Measurements from ENCODE around the gene ATP6V0B. TPM values are rescaled to one million over a fixed set of nuclear protein-coding genes. Genes with fewer than 3 reads are reported as not detected.

Gene ATP6V0B
- total RNA-seq, 4 donors from 2014 or later: 70.1 to 169 (median 135) TPM

- Histone ChIP-seq H3K4me1 (peaks cover 0 to 19% (median 3%) of the 10 kb centered on the region in 3 donors), H3K27ac (no peak overlapping the region), H3K36me3 (peaks cover 15 to 69% (median 20%) of the 10 kb centered on the region in 3 donors), H3K27me3 (no peaks in the 10 kb centered on the region), H3K9me3 (no peaks in the 10 kb centered on the region), H3K4me3 (no peak overlapping the region)
- no peak for DNase-seq
- intact Hi-C loops (cut with DNase I): no loop called here
- TF ChIP-seq, protein P1, sequence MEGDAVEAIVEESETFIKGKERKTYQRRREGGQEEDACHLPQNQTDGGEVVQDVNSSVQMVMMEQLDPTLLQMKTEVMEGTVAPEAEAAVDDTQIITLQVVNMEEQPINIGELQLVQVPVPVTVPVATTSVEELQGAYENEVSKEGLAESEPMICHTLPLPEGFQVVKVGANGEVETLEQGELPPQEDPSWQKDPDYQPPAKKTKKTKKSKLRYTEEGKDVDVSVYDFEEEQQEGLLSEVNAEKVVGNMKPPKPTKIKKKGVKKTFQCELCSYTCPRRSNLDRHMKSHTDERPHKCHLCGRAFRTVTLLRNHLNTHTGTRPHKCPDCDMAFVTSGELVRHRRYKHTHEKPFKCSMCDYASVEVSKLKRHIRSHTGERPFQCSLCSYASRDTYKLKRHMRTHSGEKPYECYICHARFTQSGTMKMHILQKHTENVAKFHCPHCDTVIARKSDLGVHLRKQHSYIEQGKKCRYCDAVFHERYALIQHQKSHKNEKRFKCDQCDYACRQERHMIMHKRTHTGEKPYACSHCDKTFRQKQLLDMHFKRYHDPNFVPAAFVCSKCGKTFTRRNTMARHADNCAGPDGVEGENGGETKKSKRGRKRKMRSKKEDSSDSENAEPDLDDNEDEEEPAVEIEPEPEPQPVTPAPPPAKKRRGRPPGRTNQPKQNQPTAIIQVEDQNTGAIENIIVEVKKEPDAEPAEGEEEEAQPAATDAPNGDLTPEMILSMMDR (IDR thresholded peaks at IDR 0.05): no peak
- no peak for TF ChIP-seq POLR2A (IDR thresholded peaks at IDR 0.05)
- WGBS, 2 donors: 86 to 98% methylated on average over 1 to 4 of the region's 8 CpGs
These were observed 18.5 kb upstream of the ATP6V0B start for GRCh38 chr1:43956234-43956633.

DNA sequence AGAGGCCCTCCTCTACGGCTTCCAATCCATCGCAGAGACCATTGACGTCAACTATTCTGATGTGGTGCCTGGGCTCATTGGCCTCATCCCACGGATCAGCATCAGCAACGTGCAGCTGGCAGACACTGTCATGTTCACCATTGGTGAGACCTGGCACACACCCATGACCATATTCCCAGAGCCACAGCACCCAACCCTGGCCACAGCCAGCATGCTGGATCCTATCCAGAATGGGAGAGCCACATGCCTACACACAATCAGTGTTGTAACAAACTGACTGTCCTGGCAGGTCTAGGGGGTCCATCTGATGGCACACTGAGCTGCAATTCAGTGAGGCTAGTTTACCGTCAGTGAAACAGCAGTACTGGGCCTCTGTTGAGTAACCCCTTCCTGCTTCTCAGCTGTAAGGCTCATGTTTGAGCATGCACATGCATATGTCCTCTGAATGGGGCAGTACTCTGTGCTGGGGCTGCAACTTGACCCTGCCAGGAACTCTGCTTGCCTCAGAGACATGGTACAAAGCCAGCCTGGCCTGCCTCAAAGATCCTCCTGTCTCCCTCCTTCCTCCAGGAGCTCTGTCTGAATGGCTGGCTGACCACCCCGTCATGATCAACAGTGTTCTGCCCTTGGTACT, 17.2 kb upstream of the ATP6V0B start:
- Histone ChIP-seq H3K4me1 (peaks cover 0 to 10% (median 3%) of the 10 kb centered on the region in 3 donors), H3K27ac (no peak overlapping the region), H3K36me3 (peaks cover 15 to 82% (median 20%) of the 10 kb centered on the region in 3 donors), H3K4me3 (no peak overlapping the region), H3K9me3 (no peaks in the 10 kb centered on the region), H3K27me3 (no peaks in the 10 kb centered on the region)
- WGBS, 2 donors: 53 to 59% methylated on average over 2 of the region's 7 CpGs
- intact Hi-C loops (cut with DNase I): no loop called here
- no peak for DNase-seq
- TF ChIP-seq, protein P1 (IDR thresholded peaks at IDR 0.05): no peak
- TF ChIP-seq POLR2A (IDR thresholded peaks at IDR 0.05): no peak

DNA sequence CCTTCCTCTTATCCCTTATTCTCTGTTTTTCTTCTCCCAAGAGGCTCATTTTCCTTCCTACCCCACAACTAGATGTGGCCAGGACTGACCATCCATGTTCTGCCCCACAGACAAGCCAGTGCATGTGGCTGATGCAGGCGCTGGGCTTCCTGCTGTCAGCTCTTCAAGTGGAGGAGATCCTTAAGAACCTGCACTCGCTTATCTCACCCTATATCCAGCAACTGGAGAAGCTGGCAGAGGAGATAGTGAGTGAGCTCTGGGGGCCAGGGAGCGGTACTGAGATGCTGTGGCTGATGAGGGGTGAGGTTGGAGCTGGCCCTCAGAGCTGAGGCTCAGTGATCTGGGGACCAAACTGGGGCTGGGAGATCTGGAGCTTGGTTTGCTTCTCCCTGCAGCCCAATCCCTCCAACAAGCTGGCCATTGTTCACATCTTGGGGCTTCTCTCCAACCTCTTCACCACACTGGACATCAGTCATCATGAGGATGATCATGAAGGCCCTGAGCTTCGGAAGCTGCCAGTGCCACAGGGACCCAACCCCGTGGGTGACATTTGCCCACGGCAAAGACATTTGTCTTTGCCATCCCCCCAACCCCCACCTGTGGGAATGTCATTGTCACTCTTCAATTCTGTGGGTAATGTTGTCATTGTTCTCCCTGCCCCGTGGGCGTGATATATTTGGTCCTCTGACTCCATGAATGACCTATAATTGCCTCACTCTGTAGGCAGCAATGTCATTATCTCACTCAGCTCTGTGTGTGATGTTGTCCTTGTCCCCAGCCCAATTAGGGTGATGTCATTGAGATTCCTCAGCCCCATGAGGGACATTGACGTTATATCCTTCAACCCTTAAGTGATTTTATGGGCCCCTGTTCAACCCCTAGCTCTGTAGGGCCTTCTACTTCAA, 16.2 kb upstream of the ATP6V0B start:
- WGBS, 2 donors: 88 to 91% methylated on average over 7 to 9 of the region's 9 CpGs
- TF ChIP-seq, protein P1 (IDR thresholded peaks at IDR 0.05): no peak
- no peak for TF ChIP-seq POLR2A (IDR thresholded peaks at IDR 0.05)
- peaks cover 15 to 87% (median 20%) of the 10 kb centered on the region in 3 donors for H3K36me3 ChIP-seq

DNA sequence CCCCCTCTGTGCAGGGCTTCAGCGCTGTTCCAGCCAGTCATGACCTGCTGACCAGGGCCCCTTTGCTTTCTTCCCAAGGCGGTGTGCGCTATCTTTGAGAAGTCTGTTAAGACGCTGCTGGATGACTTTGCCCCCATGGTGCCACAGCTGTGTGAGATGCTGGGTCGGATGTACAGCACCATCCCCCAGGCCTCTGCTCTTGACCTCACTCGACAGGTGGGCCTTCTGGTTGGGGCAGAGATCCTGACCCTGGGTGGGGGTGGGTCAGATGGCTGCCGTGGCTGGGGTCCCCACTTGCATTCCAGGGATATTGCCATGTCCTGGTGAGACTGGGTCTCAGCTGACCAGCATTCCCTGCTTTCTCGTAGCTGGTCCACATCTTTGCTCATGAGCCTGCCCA, 14.0 kb upstream of the ATP6V0B start:
- Histone ChIP-seq H3K27me3 (no peaks in the 10 kb centered on the region), H3K4me3 (no peak overlapping the region), H3K36me3 (peaks cover 18 to 96% (median 20%) of the 10 kb centered on the region in 3 donors), H3K9me3 (no peaks in the 10 kb centered on the region), H3K27ac (no peak overlapping the region), H3K4me1 (no peaks in the 10 kb centered on the region)
- WGBS, 2 donors: 85 to 96% methylated on average over 4 to 5 of the region's 8 CpGs
- TF ChIP-seq, protein P1 (IDR thresholded peaks at IDR 0.05): no peak
- no peak for TF ChIP-seq POLR2A (IDR thresholded peaks at IDR 0.05)
- intact Hi-C loops (cut with DNase I): no loop called here
- no peak for DNase-seq

More for the DNA sequence above, 16.2 kb upstream of the ATP6V0B start:
- H3K4me3 ChIP-seq: no peak overlapping the region
- DNase-seq: no peak
- H3K9me3 ChIP-seq: no peaks in the 10 kb centered on the region
- no peaks in the 10 kb centered on the region for H3K27me3 ChIP-seq
- H3K27ac ChIP-seq: no peak overlapping the region
- intact Hi-C loops (cut with DNase I): no loop called here
- H3K4me1 ChIP-seq: no peaks in the 10 kb centered on the region

GRCh38 chr1:43961692-43962091, 13.1 kb upstream of the ATP6V0B start:
- 92 to 95% methylated on average over 2 to 3 of the region's 3 CpGs for WGBS, 2 donors
- Histone ChIP-seq H3K9me3 (no peaks in the 10 kb centered on the region), H3K27me3 (no peaks in the 10 kb centered on the region), H3K4me3 (no peak overlapping the region), H3K36me3 (peaks cover 19 to 96% (median 23%) of the 10 kb centered on the region in 3 donors), H3K4me1 (no peaks in the 10 kb centered on the region), H3K27ac (no peak overlapping the region)
- intact Hi-C loops (cut with DNase I): no loop called here
- TF ChIP-seq POLR2A (IDR thresholded peaks at IDR 0.05): no peak
- TF ChIP-seq, protein P1 (IDR thresholded peaks at IDR 0.05): no peak
- DNase-seq: no peak
